ENCODE results near the gene TSGA10IP. TPM values are rescaled to one million over a fixed set of nuclear protein-coding genes. Genes with fewer than 3 reads are reported as not detected.

Gene TSGA10IP
- total RNA-seq, 1 experiment from 2014 or later = not detected

DNA sequence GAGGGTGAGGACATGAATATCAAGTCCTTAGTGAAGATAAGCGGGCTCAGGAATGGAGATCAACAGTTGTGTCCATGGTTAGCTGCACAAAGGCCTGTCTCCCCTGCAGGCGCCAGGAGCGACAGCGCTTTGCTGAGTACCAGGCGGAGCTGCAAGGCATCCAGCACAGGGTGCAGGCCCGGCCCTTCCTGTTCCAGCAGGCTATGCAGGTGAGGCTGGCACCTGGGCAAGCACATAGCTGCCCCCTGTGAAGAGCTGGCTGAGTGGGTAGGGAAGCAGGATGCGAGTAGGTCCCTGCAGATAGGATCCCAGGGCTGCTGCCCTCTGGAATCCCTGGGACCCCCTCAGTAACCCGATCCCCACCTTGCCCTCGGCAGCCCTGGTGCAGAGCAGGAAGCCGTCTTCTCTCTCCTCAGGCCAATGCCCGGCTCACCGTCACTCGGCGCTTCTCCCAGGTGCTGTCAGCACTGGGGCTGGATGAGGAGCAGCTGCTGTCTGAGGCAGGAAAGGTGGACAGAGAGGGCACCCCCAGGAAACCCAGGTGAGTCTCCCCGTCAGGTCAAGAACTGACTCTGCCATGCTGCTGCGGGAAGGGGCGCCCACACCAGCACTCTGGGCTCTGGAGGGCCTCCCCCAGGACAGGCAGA lies 13.6 kb downstream of the TSGA10IP start:
- ChIA-PET CTCF (no interaction called here), POLR2A (interaction anchor here (0.5 to 0.7 kb wide), 2 partner anchors 36 to 64 kb away, joined by 3 to 4 read pairs; no protein-coding TSS in a partner anchor)
- no peaks in the 10 kb centered on the region for H3K36me3 ChIP-seq (ENCODE audit: control insufficient read depth, insufficient read depth, low read length)
- DNase-seq (ENCODE audit: low read depth, low spot score) (no peak), ATAC-seq (no peak)
- H3K4me1 ChIP-seq (ENCODE audit: control insufficient read depth, insufficient read depth, low read length) = peaks cover 11% of the 10 kb centered on the region
- in situ Hi-C loops (cut with HindIII; ENCODE audit: low pct_unique_long_range_greater_than_20kb, low sequenced_read_pairs) (no loop called here), intact Hi-C loops (cut with micrococcal nuclease; ENCODE audit: unreplicated experiment) (no loop called here)
- no peaks in the 10 kb centered on the region for H3K27me3 ChIP-seq (ENCODE audit: control insufficient read depth, insufficient read depth, low read length)
- H3K9me3 ChIP-seq (ENCODE audit: control insufficient read depth, insufficient read depth, low read depth, low read length) = no peaks in the 10 kb centered on the region
- no TSS peak for BruUV-seq (replicated peaks)
- no peak overlapping the region for H3K27ac ChIP-seq (ENCODE audit: low read length)
- TF ChIP-seq, protein P1, sequence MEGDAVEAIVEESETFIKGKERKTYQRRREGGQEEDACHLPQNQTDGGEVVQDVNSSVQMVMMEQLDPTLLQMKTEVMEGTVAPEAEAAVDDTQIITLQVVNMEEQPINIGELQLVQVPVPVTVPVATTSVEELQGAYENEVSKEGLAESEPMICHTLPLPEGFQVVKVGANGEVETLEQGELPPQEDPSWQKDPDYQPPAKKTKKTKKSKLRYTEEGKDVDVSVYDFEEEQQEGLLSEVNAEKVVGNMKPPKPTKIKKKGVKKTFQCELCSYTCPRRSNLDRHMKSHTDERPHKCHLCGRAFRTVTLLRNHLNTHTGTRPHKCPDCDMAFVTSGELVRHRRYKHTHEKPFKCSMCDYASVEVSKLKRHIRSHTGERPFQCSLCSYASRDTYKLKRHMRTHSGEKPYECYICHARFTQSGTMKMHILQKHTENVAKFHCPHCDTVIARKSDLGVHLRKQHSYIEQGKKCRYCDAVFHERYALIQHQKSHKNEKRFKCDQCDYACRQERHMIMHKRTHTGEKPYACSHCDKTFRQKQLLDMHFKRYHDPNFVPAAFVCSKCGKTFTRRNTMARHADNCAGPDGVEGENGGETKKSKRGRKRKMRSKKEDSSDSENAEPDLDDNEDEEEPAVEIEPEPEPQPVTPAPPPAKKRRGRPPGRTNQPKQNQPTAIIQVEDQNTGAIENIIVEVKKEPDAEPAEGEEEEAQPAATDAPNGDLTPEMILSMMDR (IDR thresholded peaks at IDR 0.05) = no peak
- TF ChIP-seq, protein P2, sequence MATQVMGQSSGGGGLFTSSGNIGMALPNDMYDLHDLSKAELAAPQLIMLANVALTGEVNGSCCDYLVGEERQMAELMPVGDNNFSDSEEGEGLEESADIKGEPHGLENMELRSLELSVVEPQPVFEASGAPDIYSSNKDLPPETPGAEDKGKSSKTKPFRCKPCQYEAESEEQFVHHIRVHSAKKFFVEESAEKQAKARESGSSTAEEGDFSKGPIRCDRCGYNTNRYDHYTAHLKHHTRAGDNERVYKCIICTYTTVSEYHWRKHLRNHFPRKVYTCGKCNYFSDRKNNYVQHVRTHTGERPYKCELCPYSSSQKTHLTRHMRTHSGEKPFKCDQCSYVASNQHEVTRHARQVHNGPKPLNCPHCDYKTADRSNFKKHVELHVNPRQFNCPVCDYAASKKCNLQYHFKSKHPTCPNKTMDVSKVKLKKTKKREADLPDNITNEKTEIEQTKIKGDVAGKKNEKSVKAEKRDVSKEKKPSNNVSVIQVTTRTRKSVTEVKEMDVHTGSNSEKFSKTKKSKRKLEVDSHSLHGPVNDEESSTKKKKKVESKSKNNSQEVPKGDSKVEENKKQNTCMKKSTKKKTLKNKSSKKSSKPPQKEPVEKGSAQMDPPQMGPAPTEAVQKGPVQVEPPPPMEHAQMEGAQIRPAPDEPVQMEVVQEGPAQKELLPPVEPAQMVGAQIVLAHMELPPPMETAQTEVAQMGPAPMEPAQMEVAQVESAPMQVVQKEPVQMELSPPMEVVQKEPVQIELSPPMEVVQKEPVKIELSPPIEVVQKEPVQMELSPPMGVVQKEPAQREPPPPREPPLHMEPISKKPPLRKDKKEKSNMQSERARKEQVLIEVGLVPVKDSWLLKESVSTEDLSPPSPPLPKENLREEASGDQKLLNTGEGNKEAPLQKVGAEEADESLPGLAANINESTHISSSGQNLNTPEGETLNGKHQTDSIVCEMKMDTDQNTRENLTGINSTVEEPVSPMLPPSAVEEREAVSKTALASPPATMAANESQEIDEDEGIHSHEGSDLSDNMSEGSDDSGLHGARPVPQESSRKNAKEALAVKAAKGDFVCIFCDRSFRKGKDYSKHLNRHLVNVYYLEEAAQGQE (IDR thresholded peaks at IDR 0.05; ENCODE audit: insufficient read depth in 1 of 2, low read depth in 2 of 2, low read length in 1 of 2) = no peak
- TF ChIP-seq SIN3A (IDR thresholded peaks at IDR 0.05; ENCODE audit: borderline replicate concordance, insufficient read depth, low read depth, low read length) = no peak
- TF ChIP-seq POLR2AphosphoS5 (IDR thresholded peaks at IDR 0.05; ENCODE audit: low read depth, low read length) = no peak
- TF ChIP-seq TCF7L2 (IDR thresholded peaks at IDR 0.05; ENCODE audit: low read depth, low read length) = no peak
- no peak overlapping the region for H3K4me3 ChIP-seq (ENCODE audit: low read depth in 2 of 2, low read length in 2 of 2)

DNA sequence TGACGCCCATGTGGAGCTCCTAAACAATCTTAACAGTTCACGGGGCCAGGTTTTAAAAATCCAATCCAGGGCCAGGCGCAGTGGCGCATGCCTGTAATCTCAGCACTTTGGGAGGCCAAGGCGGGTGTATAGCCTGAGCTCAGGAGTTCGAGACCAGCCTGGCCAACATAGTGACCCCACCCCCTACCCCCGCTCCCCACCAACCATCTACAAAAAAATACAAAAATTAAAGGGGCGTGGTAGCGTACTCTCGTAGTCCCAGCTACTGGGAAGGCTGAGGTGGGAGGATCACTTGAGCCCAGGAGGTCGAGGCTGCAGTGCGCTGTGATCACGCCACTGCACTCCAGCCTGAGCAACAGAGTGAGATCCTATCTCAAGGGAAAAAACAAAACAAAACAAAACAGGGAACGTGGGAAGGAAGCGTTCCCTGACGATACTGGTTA lies 15.6 kb downstream of the TSGA10IP start:
- CTCF ChIA-PET = no interaction called here
- in situ Hi-C loops (cut with HindIII; ENCODE audit: low pct_unique_long_range_greater_than_20kb, low sequenced_read_pairs) = no loop called here
- Histone ChIP-seq H3K4me3 (ENCODE audit: low read depth in 2 of 2, low read length in 2 of 2) (peak overlapping the region; percentile 82 to 89), H3K36me3 (ENCODE audit: control insufficient read depth, insufficient read depth, low read length) (peaks cover 5% of the 10 kb centered on the region; the same call in 1 of the 2 replicates), H3K27ac (ENCODE audit: low read length) (peak overlapping the region; percentile 99), H3K9me3 (ENCODE audit: control insufficient read depth, insufficient read depth, low read depth, low read length) (no peaks in the 10 kb centered on the region), H3K27me3 (ENCODE audit: control insufficient read depth, insufficient read depth, low read length) (no peaks in the 10 kb centered on the region), H3K4me1 (ENCODE audit: control insufficient read depth, insufficient read depth, low read length) (peaks cover 11% of the 10 kb centered on the region)
- no peak for TF ChIP-seq TCF7L2 (IDR thresholded peaks at IDR 0.05; ENCODE audit: low read depth, low read length)
- no peak for TF ChIP-seq SIN3A (IDR thresholded peaks at IDR 0.05; ENCODE audit: borderline replicate concordance, insufficient read depth, low read depth, low read length)
- TF ChIP-seq, protein P1 (IDR thresholded peaks at IDR 0.05) = no peak
- no peak for TF ChIP-seq POLR2AphosphoS5 (IDR thresholded peaks at IDR 0.05; ENCODE audit: low read depth, low read length)
- TF ChIP-seq, protein P2 (IDR thresholded peaks at IDR 0.05; ENCODE audit: insufficient read depth in 1 of 2, low read depth in 2 of 2, low read length in 1 of 2) = no peak
- ATAC-seq = peak; percentile 26
- no peak for DNase-seq (ENCODE audit: low read depth, low spot score)
- intact Hi-C loops (cut with micrococcal nuclease; ENCODE audit: unreplicated experiment) = no loop called here
- POLR2A ChIA-PET = interaction anchor here (1.0 kb wide), 1 partner anchor 63 kb away, joined by 3 read pairs; no protein-coding TSS in a partner anchor
- BruUV-seq (replicated peaks) = no TSS peak
